Measurements from ENCODE around the gene PIGZ. TPM values are rescaled to one million over a fixed set of nuclear protein-coding genes. Genes with fewer than 3 reads are reported as not detected.
A peak's percentile ranks its signal among the peaks of the same experiment; 100 is the strongest.

Gene PIGZ
- total RNA-seq, 1 experiment from 2014 or later, result 0.15 TPM

DNA sequence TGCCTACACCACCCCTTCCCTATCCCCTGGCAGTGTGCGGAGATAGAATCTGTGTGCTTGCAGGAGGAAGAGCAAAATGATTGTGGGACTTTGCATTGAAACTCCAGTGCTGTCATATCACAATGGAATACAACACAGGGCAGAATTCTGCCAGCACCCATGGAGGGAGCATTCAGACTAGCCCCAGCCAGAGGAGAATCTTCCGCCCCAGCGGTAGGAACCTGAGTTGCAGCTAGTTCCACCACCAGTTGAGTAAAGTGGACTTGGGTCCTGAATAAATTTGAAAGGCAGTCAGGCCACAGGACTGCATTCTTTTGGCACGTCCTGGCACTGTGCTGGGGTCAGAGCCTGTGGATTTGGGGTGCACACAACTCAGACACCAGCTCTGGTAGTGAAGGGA, 53.8 kb downstream of the PIGZ start:
- Mint-ChIP-seq H3K27ac (peak overlapping the region in 2 of 3 experiments; percentile 64 to 67; a peak in 4 of 7 replicates), H3K9me3 (no peaks in the 10 kb centered on the region), H3K36me3 (ENCODE audit: insufficient read depth in 1 of 3, low read depth in 3 of 3) (peaks cover 6 to 24% (median 10%) of the 10 kb centered on the region in 3 experiments; a peak in 5 of 7 replicates), H3K4me1 (no peaks in the 10 kb centered on the region), H3K4me3 (no peak overlapping the region), H3K27me3 (ENCODE audit: low read depth) (no peaks in the 10 kb centered on the region)
- Histone ChIP-seq H2BK20ac (ENCODE audit: low read depth, low read length, poor library complexity, severe bottlenecking) (no peak overlapping the region), H4K91ac (ENCODE audit: insufficient read length, low read depth, low read length) (no peak overlapping the region), H2AFZ (ENCODE audit: low read length) (no peak overlapping the region), H3K79me1 (ENCODE audit: insufficient read depth, low read depth, low read length, poor library complexity, severe bottlenecking) (no peaks in the 10 kb centered on the region), H3K4ac (ENCODE audit: low read depth, low read length) (no peak overlapping the region), H4K5ac (ENCODE audit: insufficient read length, low read depth, low read length) (no peak overlapping the region), H2BK15ac (ENCODE audit: low read depth, low read length) (no peak overlapping the region), H3K27ac (ENCODE audit: insufficient read length, low read depth, low read length) (no peak overlapping the region), H2BK120ac (ENCODE audit: low read depth, low read length, poor library complexity, severe bottlenecking) (no peak overlapping the region), H2AK5ac (ENCODE audit: insufficient read length, low read length) (no peak overlapping the region), H3K4me2 (ENCODE audit: insufficient read depth, insufficient read length, low read length) (no peak overlapping the region), H3K4me1 (ENCODE audit: insufficient read depth, low read length) (no peaks in the 10 kb centered on the region), H3K9ac (ENCODE audit: extremely low read depth, insufficient read length, low read length) (no peak overlapping the region), H3K79me2 (ENCODE audit: insufficient read depth, low read length) (no peaks in the 10 kb centered on the region), H3K27me3 (ENCODE audit: insufficient read depth, low read length) (no peaks in the 10 kb centered on the region), H3K23me2 (ENCODE audit: insufficient read length, low read depth, low read length, poor library complexity, severe bottlenecking) (no peaks in the 10 kb centered on the region), H3K14ac (ENCODE audit: insufficient read depth, low read length) (no peak overlapping the region), H4K20me1 (ENCODE audit: control insufficient read depth, insufficient read depth, insufficient read length) (no peaks in the 10 kb centered on the region), H4K8ac (replicated peaks; ENCODE audit: insufficient read length, low read depth, low read length) (no peak overlapping the region), H3K18ac (ENCODE audit: insufficient read length, low read depth, low read length) (no peak overlapping the region), H3K56ac (ENCODE audit: insufficient read length, low read depth, low read length) (no peak overlapping the region), H2BK5ac (ENCODE audit: insufficient read length, low read length) (no peak overlapping the region), H2BK12ac (ENCODE audit: insufficient read length, low read depth, low read length) (no peak overlapping the region), H3K23ac (ENCODE audit: insufficient read length, low read depth, low read length) (no peak overlapping the region), H3K9me3 (ENCODE audit: control insufficient read depth, low read depth, low read length) (no peaks in the 10 kb centered on the region), H3T11ph (ENCODE audit: low read length) (no peak overlapping the region)
- DNase-seq, result peak; percentile 53
- TF ChIP-seq CTCF (conservative IDR thresholded peaks at IDR 0.05), result no peak; the same call in 2 of the 3 replicates
- no CpG with 5 or more reads among the region's 4 CpGs for WGBS (ENCODE audit: extremely low coverage, insufficient read length, low lambda C conversion rate)
